Suppressor macrophage (primary cell): Measurements from ENCODE around the gene TRPM2.
A peak's percentile ranks its signal among the peaks of the same experiment; 100 is the strongest.

Experiments
- DNase-seq, 4 experiments: peaks; one replicate each; pipeline ENCODE4 v3.0.0-alpha.2; 2020 to 2022

TRPM2 gene

GRCh38 chr21:44415073-44416025, 61.9 kb downstream of the TRPM2 start:
- peak in 1 of 4 experiments; percentile 1 for DNase-seq

DNA sequence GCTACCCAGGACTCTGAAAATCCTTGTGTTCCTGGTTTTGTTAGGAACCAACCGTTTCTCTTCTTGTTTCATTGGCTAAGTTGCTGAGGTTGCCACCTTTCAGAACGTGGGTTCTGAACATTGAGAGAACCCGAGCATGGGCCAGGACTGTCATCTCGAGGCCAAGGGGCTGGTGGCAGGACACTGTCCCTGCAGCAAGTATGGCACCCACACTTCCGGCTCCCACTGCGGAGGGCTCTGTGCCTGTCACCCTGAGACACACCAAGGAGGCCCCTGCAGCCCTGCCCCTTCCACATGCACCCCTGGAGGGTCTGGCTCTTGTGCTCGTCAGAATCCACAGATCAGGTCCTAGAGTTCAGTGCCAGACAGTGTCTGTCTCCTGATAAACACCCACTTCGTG, 62.8 kb downstream of the TRPM2 start:
- peak in 1 of 4 experiments; percentile 1 for DNase-seq

DNA sequence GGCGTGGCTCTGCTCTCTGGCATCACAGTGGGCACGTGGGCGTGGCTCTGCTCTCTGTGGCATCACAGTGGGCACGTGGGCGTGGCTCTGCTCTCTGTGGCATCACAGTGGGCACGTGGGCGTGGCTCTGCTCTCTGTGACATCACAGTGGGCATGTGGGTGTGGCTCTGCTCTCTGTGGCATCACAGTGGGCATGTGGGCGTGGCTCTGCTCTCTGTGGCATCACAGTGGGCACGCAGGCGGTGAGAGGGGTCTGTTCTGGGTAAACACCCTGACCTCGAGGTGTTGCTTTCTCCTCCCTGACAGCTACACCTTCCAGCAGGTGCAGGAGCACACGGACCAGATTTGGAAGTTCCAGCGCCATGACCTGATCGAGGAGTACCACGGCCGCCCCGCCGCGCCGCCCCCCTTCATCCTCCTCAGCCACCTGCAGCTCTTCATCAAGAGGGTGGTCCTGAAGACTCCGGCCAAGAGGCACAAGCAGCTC, 64.2 kb downstream of the TRPM2 start:
- peak in 1 of 4 experiments; percentile 0 for DNase-seq

DNA sequence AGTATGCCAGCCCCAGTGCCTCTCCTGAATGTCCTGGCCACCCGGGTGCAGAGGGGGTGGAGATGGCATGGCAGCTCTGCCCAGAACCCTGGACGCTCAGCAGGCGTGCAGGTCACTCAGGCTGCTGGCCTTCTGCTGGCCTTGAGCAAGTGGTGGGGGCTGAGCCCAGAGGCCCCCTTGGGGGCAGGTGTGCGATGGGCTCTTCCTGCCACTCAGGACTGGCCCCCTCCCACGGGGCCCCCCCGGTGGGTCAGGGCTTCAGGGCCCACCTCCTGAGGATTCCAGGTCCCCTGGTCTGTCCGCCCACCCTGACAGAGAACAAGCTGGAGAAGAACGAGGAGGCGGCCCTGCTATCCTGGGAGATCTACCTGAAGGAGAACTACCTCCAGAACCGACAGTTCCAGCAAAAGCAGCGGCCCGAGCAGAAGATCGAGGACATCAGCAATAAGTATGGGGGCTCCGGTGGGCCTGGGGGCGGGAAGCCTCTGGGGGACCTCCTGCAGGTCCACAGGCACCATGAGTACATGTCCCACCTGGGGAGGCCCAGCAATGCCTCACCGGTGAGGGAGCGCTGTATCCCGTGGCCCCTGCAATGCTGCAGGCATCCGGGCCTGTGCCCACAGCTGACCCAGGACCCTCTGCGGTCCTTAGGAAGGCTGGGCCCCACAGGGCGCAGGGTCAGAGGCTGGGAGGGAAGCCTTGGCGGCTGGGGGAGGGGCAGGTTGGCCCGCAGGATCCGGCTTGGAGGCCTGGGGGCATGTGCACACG, 64.9 kb downstream of the TRPM2 start:
- peak in 1 of 4 experiments; percentile 1 for DNase-seq

DNA sequence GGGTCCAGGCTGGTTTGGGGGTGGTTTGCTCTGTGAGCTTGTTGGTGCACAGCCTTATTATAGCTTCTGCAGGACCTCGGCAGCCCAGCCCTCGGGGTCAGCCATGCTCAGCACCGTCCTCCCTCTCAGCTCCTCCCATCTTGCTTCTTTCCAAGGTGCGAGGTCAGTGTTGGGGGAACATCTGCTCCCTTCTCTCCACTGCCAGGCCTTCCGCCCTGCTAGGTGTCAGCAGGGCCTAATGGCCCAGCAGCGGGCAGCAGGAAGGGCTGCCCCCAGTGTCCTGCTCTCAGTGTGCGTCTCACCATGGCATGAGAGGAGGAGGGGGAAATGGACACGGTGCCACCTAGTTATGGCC, 65.4 kb downstream of the TRPM2 start:
- peak in 1 of 4 experiments; percentile 1 for DNase-seq

DNA sequence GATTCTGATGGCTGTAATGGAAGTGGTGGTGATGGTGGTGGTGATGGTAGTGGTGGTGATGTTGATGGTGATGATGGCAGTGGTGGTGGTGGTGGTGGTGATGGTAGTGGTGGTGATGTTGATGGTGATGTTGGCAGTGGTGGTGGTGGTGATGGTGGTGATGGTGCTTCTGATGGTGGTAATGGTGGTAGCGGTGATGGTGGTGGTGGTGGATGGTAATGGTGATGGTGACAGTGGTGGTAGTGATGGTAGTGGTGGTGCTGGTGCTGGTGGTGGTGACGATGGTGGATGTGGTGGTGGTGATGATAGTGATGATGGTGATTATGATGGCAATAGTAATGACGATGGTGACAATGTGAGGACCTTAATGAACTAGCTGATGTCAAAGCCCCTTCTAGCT, 66.3 kb downstream of the TRPM2 start:
- no peak for DNase-seq

GRCh38 chr21:44420416-44421205, 67.2 kb downstream of the TRPM2 start:
- DNase-seq = peak in 1 of 4 experiments; percentile 1

GRCh38 chr21:44421901-44422840, 68.8 kb downstream of the TRPM2 start:
- peak in 1 of 4 experiments; percentile 0 for DNase-seq

- DNase-seq = peak in 1 of 4 experiments; percentile 0
These were observed 69.9 kb downstream of the TRPM2 start for GRCh38 chr21:44423312-44423821.

DNA sequence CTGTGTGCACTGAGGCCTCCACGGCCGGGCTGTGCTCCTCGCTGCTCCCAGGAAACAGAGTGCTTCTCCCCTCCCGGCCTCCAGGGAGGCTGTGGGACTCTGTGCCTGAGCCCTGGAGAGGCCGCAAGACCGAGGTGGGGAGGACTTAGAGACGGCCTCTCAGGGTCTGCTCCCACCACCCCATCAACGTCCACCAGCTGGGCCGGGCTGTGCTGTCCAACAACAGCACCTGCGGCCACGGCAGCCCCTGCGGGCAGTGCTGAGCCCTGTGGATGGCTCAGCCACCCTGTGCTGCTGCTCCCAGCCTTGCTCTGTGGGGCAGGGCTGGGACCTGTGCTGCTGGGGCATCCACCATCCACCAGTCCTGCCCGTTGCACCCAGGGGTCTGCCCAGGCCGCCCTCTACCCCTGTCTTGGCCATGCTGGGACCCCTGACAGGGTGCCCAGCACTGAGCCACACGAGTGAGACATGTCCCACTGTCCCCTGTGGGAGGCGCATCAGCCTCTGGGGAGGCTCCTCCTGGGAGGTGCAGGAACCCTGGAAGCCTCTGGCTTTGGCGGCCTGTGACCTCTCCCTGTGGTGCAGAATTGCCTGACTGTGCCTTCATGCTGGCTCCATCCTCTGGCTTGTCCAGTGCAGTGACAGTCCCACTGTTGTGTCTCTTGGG, 70.7 kb downstream of the TRPM2 start:
- DNase-seq = peak in 1 of 4 experiments; percentile 2

- peak in 1 of 4 experiments; percentile 1 for DNase-seq
These were observed 71.3 kb downstream of the TRPM2 start for GRCh38 chr21:44424608-44425306.

DNA sequence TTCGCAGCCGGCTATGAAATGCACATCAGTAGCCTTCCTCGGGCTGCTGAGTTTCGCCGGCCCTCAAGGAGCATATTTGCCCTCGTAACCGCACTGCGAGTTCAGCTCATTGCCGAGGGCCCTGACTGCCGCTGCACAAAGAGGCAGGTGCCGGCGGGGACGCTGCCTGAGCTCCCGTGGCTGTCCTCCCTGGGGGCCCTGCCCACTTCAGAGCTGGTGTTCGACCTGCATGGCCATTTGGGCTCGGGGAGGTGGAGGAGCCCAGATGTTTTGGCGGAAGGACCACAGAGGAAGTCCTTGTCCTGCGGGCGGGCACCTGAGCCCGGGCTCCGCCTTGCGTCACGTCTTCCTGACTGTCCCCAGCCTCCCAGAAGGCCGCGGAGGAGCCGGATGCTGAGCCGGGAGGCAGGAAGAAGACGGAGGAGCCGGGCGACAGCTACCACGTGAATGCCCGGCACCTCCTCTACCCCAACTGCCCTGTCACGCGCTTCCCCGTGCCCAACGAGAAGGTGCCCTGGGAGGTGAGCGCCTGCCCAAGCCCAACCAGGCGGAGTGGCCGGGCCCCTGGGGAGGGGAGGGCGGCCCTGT, 72.0 kb downstream of the TRPM2 start:
- DNase-seq = peak in 1 of 4 experiments; percentile 17

DNA sequence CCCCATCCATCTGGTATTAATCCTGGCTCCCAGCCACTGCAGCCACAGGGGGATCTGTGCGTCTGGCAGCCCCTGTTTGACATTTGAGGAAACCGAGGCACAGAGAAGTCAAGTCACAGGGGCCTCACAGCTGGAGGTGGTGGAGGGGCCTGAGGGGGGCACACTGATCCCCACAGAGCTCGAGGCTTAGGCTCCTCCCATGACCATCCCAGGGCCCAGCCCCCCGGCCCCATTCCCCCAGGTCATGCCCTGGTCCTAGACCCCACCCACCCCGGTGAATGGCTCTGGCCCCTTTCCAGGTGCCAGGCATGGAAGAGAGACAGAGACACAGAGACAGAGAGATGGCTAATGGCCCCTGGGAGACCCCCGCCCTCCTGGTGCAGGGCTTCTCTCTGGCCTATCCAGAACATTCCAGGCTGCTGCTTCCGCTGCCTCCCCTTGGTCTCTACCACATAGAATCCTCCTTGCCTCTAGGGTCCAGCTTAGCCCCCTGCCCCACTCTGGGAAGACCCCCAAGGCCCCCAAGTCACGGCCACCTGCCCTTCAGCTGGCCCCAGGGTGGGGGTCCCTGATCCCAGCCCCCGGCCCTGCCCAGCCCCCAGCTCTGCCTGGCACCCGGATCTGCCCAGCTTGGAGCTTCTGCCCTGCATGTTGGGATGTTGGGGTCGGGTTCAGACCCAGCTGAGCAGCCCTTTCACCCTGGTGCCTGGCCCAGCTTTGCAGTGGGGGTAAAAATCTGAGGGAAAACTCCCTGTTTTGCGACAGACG, 72.7 kb downstream of the TRPM2 start:
- DNase-seq = peak in 1 of 4 experiments; percentile 1

GRCh38 chr21:44426663-44427191, 73.3 kb downstream of the TRPM2 start:
- peak in 1 of 4 experiments; percentile 1 for DNase-seq

GRCh38 chr21:44427241-44428120, 74.1 kb downstream of the TRPM2 start:
- peak in 1 of 4 experiments; percentile 4 for DNase-seq

DNA sequence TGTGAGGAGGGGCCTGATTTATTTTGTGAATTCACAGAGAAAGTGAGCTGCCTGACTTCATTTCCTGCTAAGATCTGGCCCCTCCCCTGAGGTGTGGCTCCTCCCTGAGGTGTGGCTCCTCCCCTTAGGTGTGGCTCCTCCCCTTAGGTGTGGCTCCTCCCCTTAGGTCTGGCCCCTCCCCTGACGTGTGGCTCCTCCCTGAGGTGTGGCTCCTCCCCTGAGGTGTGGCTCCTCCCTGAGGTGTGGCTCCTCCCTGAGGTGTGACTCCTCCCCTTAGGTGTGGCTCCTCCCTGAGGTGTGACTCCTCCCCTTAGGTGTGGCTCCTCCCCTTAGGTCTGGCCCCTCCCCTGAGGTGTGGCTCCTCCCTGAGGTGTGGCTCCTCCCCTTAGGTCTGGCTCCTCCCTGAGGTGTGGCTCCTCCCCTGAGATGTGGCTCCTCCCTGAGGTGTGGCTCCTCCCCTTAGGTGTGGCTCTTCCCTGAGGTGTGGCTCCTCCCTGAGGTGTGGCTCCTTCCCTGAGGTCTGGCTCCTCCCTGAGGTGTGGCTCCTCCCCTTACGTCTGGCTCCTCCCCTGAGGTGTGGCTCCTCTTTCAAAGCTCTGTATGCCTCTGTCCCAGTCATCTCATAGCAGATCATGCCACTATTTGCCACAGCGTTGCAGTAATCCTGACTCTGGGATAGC, 75.0 kb downstream of the TRPM2 start:
- DNase-seq = peak; percentile 24 to 59 (median 36)

DNA sequence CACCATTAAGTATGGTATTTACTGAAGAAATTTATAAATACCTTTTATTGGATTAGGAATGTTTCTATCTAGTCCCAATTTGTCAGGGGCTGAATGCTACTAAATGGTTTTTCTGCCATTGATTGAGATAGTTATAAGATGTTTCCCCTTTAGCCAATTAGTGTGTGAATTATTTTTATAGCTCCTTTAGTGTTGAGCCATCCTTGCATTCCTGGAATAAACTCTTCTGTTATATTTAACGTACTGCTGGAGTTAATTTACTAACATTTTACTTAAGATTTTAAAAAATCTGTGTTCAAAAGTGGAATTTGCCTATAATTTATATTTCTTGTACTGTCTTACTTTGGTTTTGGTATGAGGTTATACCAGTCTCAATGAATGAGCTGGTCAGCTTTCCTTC, 76.5 kb downstream of the TRPM2 start:
- no peak for DNase-seq
